Stimulated activated CD4-positive, alpha-beta T cell treated with anti-CD3 and anti-CD28 coated beads, TNF-alpha, amount 100 ng/mL, for 48 hours (primary cell): Measurements from ENCODE around the gene L3MBTL4.
"Not testable (repeated sequence)": the region's sequence is repeated elsewhere in the genome, so short reads cannot be mapped to it uniquely, and the experiment has no call there.

Experiments
- DNase-seq, 3 donors: peaks; one replicate each; pipeline ENCODE4 v3.0.0-alpha.2; 2020; ENCODE audit warnings: low read depth in 3 of 3

The L3MBTL4 gene

GRCh38 chr18:6107794-6108193, 306.9 kb downstream of the L3MBTL4 start:
- DNase-seq = no peak

GRCh38 chr18:6106091-6106685, 308.5 kb downstream of the L3MBTL4 start:
- no peak for DNase-seq

- no peak for DNase-seq
Measured at GRCh38 chr18:6103741-6104140, 311.0 kb downstream of the L3MBTL4 start.

- no peak for DNase-seq
Measured at GRCh38 chr18:6096730-6097129, 318.0 kb downstream of the L3MBTL4 start.

- no peak for DNase-seq
Measured at GRCh38 chr18:6088432-6088831, 326.3 kb downstream of the L3MBTL4 start.

- no peak for DNase-seq
Measured at GRCh38 chr18:6086731-6087130, 328.0 kb downstream of the L3MBTL4 start.

GRCh38 chr18:6079406-6079805, 335.3 kb downstream of the L3MBTL4 start:
- DNase-seq = no peak

- DNase-seq = no peak
Measured at GRCh38 chr18:6078877-6079276, 335.8 kb downstream of the L3MBTL4 start.

- DNase-seq = not testable (repeated sequence)
Measured at GRCh38 chr18:6072423-6072822, 342.3 kb downstream of the L3MBTL4 start.

GRCh38 chr18:6069539-6069938, 345.2 kb downstream of the L3MBTL4 start:
- DNase-seq = no peak

GRCh38 chr18:6069103-6069502, 345.6 kb downstream of the L3MBTL4 start:
- DNase-seq = no peak

- DNase-seq = no peak
Measured at GRCh38 chr18:6060149-6060548, 354.6 kb downstream of the L3MBTL4 start.

- no peak for DNase-seq
Measured at GRCh38 chr18:6059551-6059950, 355.2 kb downstream of the L3MBTL4 start.

GRCh38 chr18:6058941-6059340, 355.8 kb downstream of the L3MBTL4 start:
- DNase-seq = no peak

- DNase-seq = no peak
Measured at GRCh38 chr18:6057604-6058003, 357.1 kb downstream of the L3MBTL4 start.

- peak in 1 of 3 donors; percentile 0 for DNase-seq
Measured at GRCh38 chr18:6056171-6056910, 358.4 kb downstream of the L3MBTL4 start.

- DNase-seq = no peak
Measured at GRCh38 chr18:6055711-6056110, 359.0 kb downstream of the L3MBTL4 start.

- no peak for DNase-seq
Measured at GRCh38 chr18:6054256-6054842, 360.4 kb downstream of the L3MBTL4 start.

- DNase-seq = no peak
Measured at GRCh38 chr18:6052449-6052913, 362.2 kb downstream of the L3MBTL4 start.

GRCh38 chr18:6047596-6047995, 367.1 kb downstream of the L3MBTL4 start:
- DNase-seq = not testable (repeated sequence)

- DNase-seq = no peak
Measured at GRCh38 chr18:6044773-6045172, 369.9 kb downstream of the L3MBTL4 start.

GRCh38 chr18:6044319-6044718, 370.4 kb downstream of the L3MBTL4 start:
- DNase-seq = no peak

- no peak for DNase-seq
Measured at GRCh38 chr18:6039055-6039454, 375.7 kb downstream of the L3MBTL4 start.
